Measurements from ENCODE around the gene MSH5. TPM values are rescaled to one million over a fixed set of nuclear protein-coding genes. Genes with fewer than 3 reads are reported as not detected.

The MSH5 gene
- total and polyA plus RNA-seq, 9 of the 15 experiments (the other 6 are each of a cell fraction or from before 2014, with no cell fraction given), result 12.5 to 104 (median 46.6) TPM

DNA sequence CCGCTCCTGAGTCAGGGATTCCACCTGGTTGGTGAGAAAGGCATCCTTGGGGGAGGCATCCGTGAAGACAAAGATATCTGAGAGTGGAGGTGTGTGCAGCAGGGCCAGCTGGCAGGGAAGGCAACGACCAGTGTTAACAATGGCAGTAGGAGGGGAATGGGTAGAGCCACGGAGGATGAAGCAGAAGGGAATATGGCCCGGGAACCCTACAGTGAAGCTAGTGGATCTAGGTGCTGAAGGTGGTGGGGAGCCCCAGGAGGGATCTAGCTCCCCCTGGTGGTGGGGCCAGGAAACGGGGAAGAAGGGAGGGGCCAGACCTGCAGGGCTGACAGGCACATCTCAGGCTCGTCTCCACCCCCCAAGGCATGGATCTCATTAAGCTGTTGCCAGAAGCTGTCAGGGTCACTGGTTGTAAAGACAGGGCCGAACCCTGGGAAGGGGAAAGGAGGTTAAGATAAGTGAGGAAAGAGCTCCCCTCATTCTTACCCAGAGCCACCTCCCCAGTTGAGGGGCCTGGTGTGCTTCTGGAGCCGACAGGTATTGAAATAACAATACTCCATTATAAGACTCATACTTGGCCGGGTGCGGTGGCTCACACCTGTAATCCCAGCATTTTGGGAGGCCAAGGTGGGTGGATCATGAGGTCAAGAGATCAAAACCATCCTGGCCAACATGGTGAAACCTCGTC is 30.0 kb downstream of the MSH5 start (continued):
- TF ChIP-seq, protein P1, sequence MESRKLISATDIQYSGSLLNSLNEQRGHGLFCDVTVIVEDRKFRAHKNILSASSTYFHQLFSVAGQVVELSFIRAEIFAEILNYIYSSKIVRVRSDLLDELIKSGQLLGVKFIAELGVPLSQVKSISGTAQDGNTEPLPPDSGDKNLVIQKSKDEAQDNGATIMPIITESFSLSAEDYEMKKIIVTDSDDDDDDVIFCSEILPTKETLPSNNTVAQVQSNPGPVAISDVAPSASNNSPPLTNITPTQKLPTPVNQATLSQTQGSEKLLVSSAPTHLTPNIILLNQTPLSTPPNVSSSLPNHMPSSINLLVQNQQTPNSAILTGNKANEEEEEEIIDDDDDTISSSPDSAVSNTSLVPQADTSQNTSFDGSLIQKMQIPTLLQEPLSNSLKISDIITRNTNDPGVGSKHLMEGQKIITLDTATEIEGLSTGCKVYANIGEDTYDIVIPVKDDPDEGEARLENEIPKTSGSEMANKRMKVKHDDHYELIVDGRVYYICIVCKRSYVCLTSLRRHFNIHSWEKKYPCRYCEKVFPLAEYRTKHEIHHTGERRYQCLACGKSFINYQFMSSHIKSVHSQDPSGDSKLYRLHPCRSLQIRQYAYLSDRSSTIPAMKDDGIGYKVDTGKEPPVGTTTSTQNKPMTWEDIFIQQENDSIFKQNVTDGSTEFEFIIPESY (CRISPR knock-in tag; IDR thresholded peaks at IDR 0.05), result peak; percentile 92
- TF ChIP-seq RFX5 (IDR thresholded peaks at IDR 0.05; ENCODE audit: low read depth, low read length) (no peak), RBBP5 (IDR thresholded peaks at IDR 0.05; ENCODE audit: borderline replicate concordance, insufficient read depth, low read length, poor library complexity, severe bottlenecking) (no peak), TBP (optimal IDR thresholded peaks at IDR 0.05; ENCODE audit: low read depth, low read length) (peak; percentile 55), RBM39 (optimal IDR thresholded peaks at IDR 0.05; ENCODE audit: low read depth, low read length) (peak; percentile 87), ARID2 (IDR thresholded peaks at IDR 0.05) (peak; percentile 99), ATF1 (CRISPR knock-in tag; IDR thresholded peaks at IDR 0.05) (no peak), ATF1 (tag; IDR thresholded peaks at IDR 0.05) (0 out of 2 replicates have a peak, but pooled peaks have one; percentile 30), CREBBP (IDR thresholded peaks at IDR 0.05; ENCODE audit: low read depth, low read length) (no peak), ZNF586 (CRISPR knock-in tag; conservative IDR thresholded peaks at IDR 0.05) (no peak), ZFX (CRISPR knock-in tag; IDR thresholded peaks at IDR 0.05) (peak; percentile 39; the same call in 1 of the 2 replicates), ZC3H8 (IDR thresholded peaks at IDR 0.05) (peak; percentile 79; the same call in 1 of the 2 replicates), CBX5 (IDR thresholded peaks at IDR 0.05; ENCODE audit: borderline replicate concordance, low read depth) (0 out of 2 replicates have a peak, but pooled peaks have one; percentile 33)
- TF ChIP-seq, protein P2, sequence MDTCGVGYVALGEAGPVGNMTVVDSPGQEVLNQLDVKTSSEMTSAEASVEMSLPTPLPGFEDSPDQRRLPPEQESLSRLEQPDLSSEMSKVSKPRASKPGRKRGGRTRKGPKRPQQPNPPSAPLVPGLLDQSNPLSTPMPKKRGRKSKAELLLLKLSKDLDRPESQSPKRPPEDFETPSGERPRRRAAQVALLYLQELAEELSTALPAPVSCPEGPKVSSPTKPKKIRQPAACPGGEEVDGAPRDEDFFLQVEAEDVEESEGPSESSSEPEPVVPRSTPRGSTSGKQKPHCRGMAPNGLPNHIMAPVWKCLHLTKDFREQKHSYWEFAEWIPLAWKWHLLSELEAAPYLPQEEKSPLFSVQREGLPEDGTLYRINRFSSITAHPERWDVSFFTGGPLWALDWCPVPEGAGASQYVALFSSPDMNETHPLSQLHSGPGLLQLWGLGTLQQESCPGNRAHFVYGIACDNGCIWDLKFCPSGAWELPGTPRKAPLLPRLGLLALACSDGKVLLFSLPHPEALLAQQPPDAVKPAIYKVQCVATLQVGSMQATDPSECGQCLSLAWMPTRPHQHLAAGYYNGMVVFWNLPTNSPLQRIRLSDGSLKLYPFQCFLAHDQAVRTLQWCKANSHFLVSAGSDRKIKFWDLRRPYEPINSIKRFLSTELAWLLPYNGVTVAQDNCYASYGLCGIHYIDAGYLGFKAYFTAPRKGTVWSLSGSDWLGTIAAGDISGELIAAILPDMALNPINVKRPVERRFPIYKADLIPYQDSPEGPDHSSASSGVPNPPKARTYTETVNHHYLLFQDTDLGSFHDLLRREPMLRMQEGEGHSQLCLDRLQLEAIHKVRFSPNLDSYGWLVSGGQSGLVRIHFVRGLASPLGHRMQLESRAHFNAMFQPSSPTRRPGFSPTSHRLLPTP (IDR thresholded peaks at IDR 0.05; ENCODE audit: borderline replicate concordance, extremely low read depth, insufficient read length), result no peak
- TF ChIP-seq, protein P3, sequence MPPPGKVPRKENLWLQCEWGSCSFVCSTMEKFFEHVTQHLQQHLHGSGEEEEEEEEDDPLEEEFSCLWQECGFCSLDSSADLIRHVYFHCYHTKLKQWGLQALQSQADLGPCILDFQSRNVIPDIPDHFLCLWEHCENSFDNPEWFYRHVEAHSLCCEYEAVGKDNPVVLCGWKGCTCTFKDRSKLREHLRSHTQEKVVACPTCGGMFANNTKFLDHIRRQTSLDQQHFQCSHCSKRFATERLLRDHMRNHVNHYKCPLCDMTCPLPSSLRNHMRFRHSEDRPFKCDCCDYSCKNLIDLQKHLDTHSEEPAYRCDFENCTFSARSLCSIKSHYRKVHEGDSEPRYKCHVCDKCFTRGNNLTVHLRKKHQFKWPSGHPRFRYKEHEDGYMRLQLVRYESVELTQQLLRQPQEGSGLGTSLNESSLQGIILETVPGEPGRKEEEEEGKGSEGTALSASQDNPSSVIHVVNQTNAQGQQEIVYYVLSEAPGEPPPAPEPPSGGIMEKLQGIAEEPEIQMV (tag; conservative IDR thresholded peaks at IDR 0.05; ENCODE audit: low read depth), result peak; percentile 73; the same call in 1 of the 2 replicates
- TF ChIP-seq, protein P4, sequence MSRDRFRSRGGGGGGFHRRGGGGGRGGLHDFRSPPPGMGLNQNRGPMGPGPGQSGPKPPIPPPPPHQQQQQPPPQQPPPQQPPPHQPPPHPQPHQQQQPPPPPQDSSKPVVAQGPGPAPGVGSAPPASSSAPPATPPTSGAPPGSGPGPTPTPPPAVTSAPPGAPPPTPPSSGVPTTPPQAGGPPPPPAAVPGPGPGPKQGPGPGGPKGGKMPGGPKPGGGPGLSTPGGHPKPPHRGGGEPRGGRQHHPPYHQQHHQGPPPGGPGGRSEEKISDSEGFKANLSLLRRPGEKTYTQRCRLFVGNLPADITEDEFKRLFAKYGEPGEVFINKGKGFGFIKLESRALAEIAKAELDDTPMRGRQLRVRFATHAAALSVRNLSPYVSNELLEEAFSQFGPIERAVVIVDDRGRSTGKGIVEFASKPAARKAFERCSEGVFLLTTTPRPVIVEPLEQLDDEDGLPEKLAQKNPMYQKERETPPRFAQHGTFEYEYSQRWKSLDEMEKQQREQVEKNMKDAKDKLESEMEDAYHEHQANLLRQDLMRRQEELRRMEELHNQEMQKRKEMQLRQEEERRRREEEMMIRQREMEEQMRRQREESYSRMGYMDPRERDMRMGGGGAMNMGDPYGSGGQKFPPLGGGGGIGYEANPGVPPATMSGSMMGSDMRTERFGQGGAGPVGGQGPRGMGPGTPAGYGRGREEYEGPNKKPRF (IDR thresholded peaks at IDR 0.05; ENCODE audit: low read depth, low read length), result no peak
- TF ChIP-seq, protein P5, sequence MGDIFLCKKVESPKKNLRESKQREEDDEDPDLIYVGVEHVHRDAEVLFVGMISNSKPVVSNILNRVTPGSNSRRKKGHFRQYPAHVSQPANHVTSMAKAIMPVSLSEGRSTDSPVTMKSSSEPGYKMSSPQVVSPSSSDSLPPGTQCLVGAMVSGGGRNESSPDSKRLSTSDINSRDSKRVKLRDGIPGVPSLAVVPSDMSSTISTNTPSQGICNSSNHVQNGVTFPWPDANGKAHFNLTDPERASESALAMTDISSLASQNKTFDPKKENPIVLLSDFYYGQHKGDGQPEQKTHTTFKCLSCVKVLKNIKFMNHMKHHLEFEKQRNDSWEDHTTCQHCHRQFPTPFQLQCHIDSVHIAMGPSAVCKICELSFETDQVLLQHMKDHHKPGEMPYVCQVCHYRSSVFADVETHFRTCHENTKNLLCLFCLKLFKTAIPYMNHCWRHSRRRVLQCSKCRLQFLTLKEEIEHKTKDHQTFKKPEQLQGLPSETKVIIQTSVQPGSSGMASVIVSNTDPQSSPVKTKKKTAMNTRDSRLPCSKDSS (IDR thresholded peaks at IDR 0.05; ENCODE audit: low read depth, partially characterized antibody), result peak; percentile 57
